GM21737 (cell line): ENCODE data around the gene SH2D2A.

Experiments used
- ATAC-seq: cut with Tn5 transposase; IDR thresholded peaks from one replicate; pipeline ENCODE4 v1.9.1; 2021; ENCODE audit warnings: mild to moderate bottlenecking, moderate library complexity; ENCODE audit not compliant: unreplicated experiment

Gene SH2D2A

GRCh38 chr1:156805766-156806511, 10.7 kb downstream of the SH2D2A start:
- no peak for ATAC-seq

GRCh38 chr1:156804572-156805243, 11.9 kb downstream of the SH2D2A start:
- no peak for ATAC-seq

- no peak for ATAC-seq
Measured at GRCh38 chr1:156804026-156804425, 12.6 kb downstream of the SH2D2A start.

GRCh38 chr1:156803086-156803851, 13.4 kb downstream of the SH2D2A start:
- no peak for ATAC-seq

- no peak for ATAC-seq
Measured at GRCh38 chr1:156802421-156802935, 14.2 kb downstream of the SH2D2A start.

- no peak for ATAC-seq
Measured at GRCh38 chr1:156801409-156802121, 15.1 kb downstream of the SH2D2A start.

- ATAC-seq = no peak
Measured at GRCh38 chr1:156797212-156797871, 19.3 kb downstream of the SH2D2A start.

GRCh38 chr1:156796340-156797097, 20.1 kb downstream of the SH2D2A start:
- no peak for ATAC-seq

GRCh38 chr1:156795787-156796186, 20.9 kb downstream of the SH2D2A start:
- no peak for ATAC-seq

- no peak for ATAC-seq
Measured at GRCh38 chr1:156795374-156795733, 21.3 kb downstream of the SH2D2A start.

- ATAC-seq = no peak
Measured at GRCh38 chr1:156794506-156795373, 21.9 kb downstream of the SH2D2A start.

GRCh38 chr1:156789621-156790318, 26.9 kb downstream of the SH2D2A start:
- ATAC-seq = no peak

GRCh38 chr1:156788136-156788535, 28.5 kb downstream of the SH2D2A start:
- no peak for ATAC-seq

- no peak for ATAC-seq
Measured at GRCh38 chr1:156786640-156787039, 30.0 kb downstream of the SH2D2A start.

- no peak for ATAC-seq
Measured at GRCh38 chr1:156785458-156785857, 31.2 kb downstream of the SH2D2A start.

GRCh38 chr1:156781585-156782186, 35.0 kb downstream of the SH2D2A start:
- ATAC-seq = no peak

- no peak for ATAC-seq
Measured at GRCh38 chr1:156777573-156777972, 39.1 kb downstream of the SH2D2A start.

GRCh38 chr1:156776942-156777341, 39.7 kb downstream of the SH2D2A start:
- no peak for ATAC-seq
